ENCODE data around the gene KCNQ1.

Gene KCNQ1

GRCh38 chr11:2527621-2528291 is 82.9 kb downstream of the KCNQ1 start:
- DNase-seq: no peak

- no peak for DNase-seq
Measured at GRCh38 chr11:2528301-2529050, 83.7 kb downstream of the KCNQ1 start.

- DNase-seq: no peak
Measured at GRCh38 chr11:2529173-2529572, 84.4 kb downstream of the KCNQ1 start.

- no peak for DNase-seq
Measured at GRCh38 chr11:2529636-2530035, 84.8 kb downstream of the KCNQ1 start.

GRCh38 chr11:2530131-2530854 is 85.5 kb downstream of the KCNQ1 start:
- DNase-seq: no peak

- DNase-seq: no peak
Measured at GRCh38 chr11:2530855-2531200, 86.0 kb downstream of the KCNQ1 start.

- DNase-seq: peak; percentile 45
Measured at GRCh38 chr11:2531277-2531986, 86.6 kb downstream of the KCNQ1 start.

- DNase-seq: no peak
Measured at GRCh38 chr11:2531987-2532703, 87.3 kb downstream of the KCNQ1 start.

- peak; percentile 73 for DNase-seq
Measured at GRCh38 chr11:2532704-2533586, 88.1 kb downstream of the KCNQ1 start.

GRCh38 chr11:2533587-2534133 is 88.9 kb downstream of the KCNQ1 start:
- DNase-seq: peak; percentile 94

- peak; percentile 56 for DNase-seq
Measured at GRCh38 chr11:2534134-2534956, 89.5 kb downstream of the KCNQ1 start.

GRCh38 chr11:2534957-2535672 is 90.3 kb downstream of the KCNQ1 start:
- no peak for DNase-seq

GRCh38 chr11:2535673-2536439 is 91.0 kb downstream of the KCNQ1 start:
- no peak for DNase-seq

- DNase-seq: no peak
Measured at GRCh38 chr11:2536440-2536989, 91.7 kb downstream of the KCNQ1 start.

- no peak for DNase-seq
Measured at GRCh38 chr11:2537010-2537705, 92.3 kb downstream of the KCNQ1 start.

GRCh38 chr11:2537896-2538724 is 93.3 kb downstream of the KCNQ1 start:
- DNase-seq: no peak

GRCh38 chr11:2538951-2539350 is 94.1 kb downstream of the KCNQ1 start:
- DNase-seq: no peak
